ENCODE data around the gene RPL22. TPM values are rescaled to one million over a fixed set of nuclear protein-coding genes. Genes with fewer than 3 reads are reported as not detected.
A peak's percentile ranks its signal among the peaks of the same experiment; 100 is the strongest.

The RPL22 gene
- total RNA-seq, 5 donors from 2014 or later (not counting 1 experiment from before 2014, with no cell fraction given): 448 to 621 (median 462) TPM

GRCh38 chr1:6171548-6172124 is 27.8 kb downstream of the RPL22 start:
- DNase-seq: no peak
- no peak overlapping the region for H3K4me3 Mint-ChIP-seq
- H3K9me3 ChIP-seq: no peaks in the 10 kb centered on the region
- H3K4me1 Mint-ChIP-seq: no peaks in the 10 kb centered on the region
- no peaks in the 10 kb centered on the region for H3K4me1 ChIP-seq (ENCODE audit: control insufficient read depth in 1 of 2, extremely low read depth in 1 of 2, insufficient read depth in 2 of 2, low read length in 2 of 2)
- H3K36me3 ChIP-seq (ENCODE audit: control insufficient read depth in 2 of 2, extremely low read depth in 1 of 2, insufficient read depth in 1 of 2, low read length in 1 of 2): no peaks in the 10 kb centered on the region
- POLR2A ChIA-PET: no interaction called here
- WGBS (ENCODE audit: insufficient coverage): 37% methylated on average over 7 of the region's 10 CpGs
- no peaks in the 10 kb centered on the region for H3K9me3 Mint-ChIP-seq
- CTCF ChIA-PET: no interaction called here
- H3K36me3 Mint-ChIP-seq: no peaks in the 10 kb centered on the region
- H3K27me3 ChIP-seq (replicated peaks in 1 of 2; ENCODE audit: control insufficient read depth in 2 of 2, extremely low read depth in 1 of 2, insufficient read depth in 2 of 2, low read length in 1 of 2): peaks cover 0 to 71% of the 10 kb centered on the region in 2 experiments
- no peak overlapping the region for H3K4me3 ChIP-seq (ENCODE audit: control insufficient read depth in 1 of 2, extremely low read depth in 1 of 2, low read length in 1 of 2)
- no peak overlapping the region for H3K27ac Mint-ChIP-seq
- no peak for ATAC-seq (replicated peaks in 1 of 4)
- H3K27ac ChIP-seq (ENCODE audit: low read length): no peak overlapping the region
- H3K27me3 Mint-ChIP-seq: peaks cover 3 to 26% of the 10 kb centered on the region in 2 donors

GRCh38 chr1:6170742-6171201 is 28.6 kb downstream of the RPL22 start:
- DNase-seq (no peak), ATAC-seq (replicated peaks in 1 of 4) (peak in 1 of 4 experiments; percentile 13)
- no peak overlapping the region for H3K27ac Mint-ChIP-seq
- ChIA-PET POLR2A (no interaction called here), CTCF (no interaction called here)
- peaks cover 0 to 21% of the 10 kb centered on the region in 2 donors for H3K27me3 Mint-ChIP-seq
- no peaks in the 10 kb centered on the region for H3K36me3 Mint-ChIP-seq
- H3K9me3 ChIP-seq: no peaks in the 10 kb centered on the region
- H3K4me3 ChIP-seq (ENCODE audit: control insufficient read depth in 1 of 2, extremely low read depth in 1 of 2, low read length in 1 of 2): no peak overlapping the region
- WGBS (ENCODE audit: insufficient coverage): 44% methylated on average over 11 of the region's 19 CpGs
- H3K9me3 Mint-ChIP-seq: no peaks in the 10 kb centered on the region
- H3K36me3 ChIP-seq (ENCODE audit: control insufficient read depth in 2 of 2, extremely low read depth in 1 of 2, insufficient read depth in 1 of 2, low read length in 1 of 2): no peaks in the 10 kb centered on the region
- no peak overlapping the region for H3K4me3 Mint-ChIP-seq
- H3K4me1 ChIP-seq (ENCODE audit: control insufficient read depth in 1 of 2, extremely low read depth in 1 of 2, insufficient read depth in 2 of 2, low read length in 2 of 2): no peaks in the 10 kb centered on the region
- H3K4me1 Mint-ChIP-seq: no peaks in the 10 kb centered on the region
- H3K27ac ChIP-seq (ENCODE audit: low read length): no peak overlapping the region
- H3K27me3 ChIP-seq (replicated peaks in 1 of 2; ENCODE audit: control insufficient read depth in 2 of 2, extremely low read depth in 1 of 2, insufficient read depth in 2 of 2, low read length in 1 of 2): peaks cover 0 to 65% of the 10 kb centered on the region in 2 experiments

- CTCF ChIA-PET: no interaction called here
- Histone ChIP-seq H3K27me3 (replicated peaks in 1 of 2; ENCODE audit: control insufficient read depth in 2 of 2, extremely low read depth in 1 of 2, insufficient read depth in 2 of 2, low read length in 1 of 2) (peaks cover 0 to 63% of the 10 kb centered on the region in 2 experiments), H3K4me1 (ENCODE audit: control insufficient read depth in 1 of 2, extremely low read depth in 1 of 2, insufficient read depth in 2 of 2, low read length in 2 of 2) (no peaks in the 10 kb centered on the region), H3K9me3 (no peaks in the 10 kb centered on the region), H3K36me3 (ENCODE audit: control insufficient read depth in 2 of 2, extremely low read depth in 1 of 2, insufficient read depth in 1 of 2, low read length in 1 of 2) (no peaks in the 10 kb centered on the region), H3K4me3 (ENCODE audit: control insufficient read depth in 1 of 2, extremely low read depth in 1 of 2, low read length in 1 of 2) (no peak overlapping the region), H3K27ac (ENCODE audit: low read length) (no peak overlapping the region)
- Mint-ChIP-seq H3K27ac (no peak overlapping the region), H3K27me3 (peaks cover 0 to 24% of the 10 kb centered on the region in 2 donors), H3K4me1 (no peaks in the 10 kb centered on the region), H3K9me3 (no peaks in the 10 kb centered on the region), H3K4me3 (no peak overlapping the region), H3K36me3 (no peaks in the 10 kb centered on the region)
- POLR2A ChIA-PET: no interaction called here
- DNase-seq (no peak), ATAC-seq (replicated peaks in 1 of 4) (no peak)
- WGBS (ENCODE audit: insufficient coverage): 81% methylated on average over 8 of the region's 16 CpGs
Observed at GRCh38 chr1:6170116-6170741, 29.2 kb downstream of the RPL22 start.

- H3K27ac Mint-ChIP-seq: no peak overlapping the region
- no peaks in the 10 kb centered on the region for H3K9me3 Mint-ChIP-seq
- Histone ChIP-seq H3K27ac (ENCODE audit: low read length) (no peak overlapping the region), H3K27me3 (replicated peaks in 1 of 2; ENCODE audit: control insufficient read depth in 2 of 2, extremely low read depth in 1 of 2, insufficient read depth in 2 of 2, low read length in 1 of 2) (peaks cover 0 to 63% of the 10 kb centered on the region in 2 experiments), H3K9me3 (no peaks in the 10 kb centered on the region), H3K4me1 (ENCODE audit: control insufficient read depth in 1 of 2, extremely low read depth in 1 of 2, insufficient read depth in 2 of 2, low read length in 2 of 2) (no peaks in the 10 kb centered on the region), H3K36me3 (ENCODE audit: control insufficient read depth in 2 of 2, extremely low read depth in 1 of 2, insufficient read depth in 1 of 2, low read length in 1 of 2) (no peaks in the 10 kb centered on the region), H3K4me3 (ENCODE audit: control insufficient read depth in 1 of 2, extremely low read depth in 1 of 2, low read length in 1 of 2) (no peak overlapping the region)
- ChIA-PET POLR2A (no interaction called here), CTCF (no interaction called here)
- no peaks in the 10 kb centered on the region for H3K4me1 Mint-ChIP-seq
- H3K4me3 Mint-ChIP-seq: no peak overlapping the region
- peaks cover 3 to 28% of the 10 kb centered on the region in 2 donors for H3K27me3 Mint-ChIP-seq
- H3K36me3 Mint-ChIP-seq: no peaks in the 10 kb centered on the region
- 75% methylated on average over 7 of the region's 18 CpGs for WGBS (ENCODE audit: insufficient coverage)
- DNase-seq (no peak), ATAC-seq (replicated peaks in 1 of 4) (no peak)
Observed at GRCh38 chr1:6168947-6169586, 30.3 kb downstream of the RPL22 start.

GRCh38 chr1:6167391-6168303 is 31.7 kb downstream of the RPL22 start:
- POLR2A ChIA-PET: interaction anchor here in 1 of 2 donors (0.6 kb wide), 1 partner anchor 63 kb away, joined by 3 read pairs; no protein-coding TSS in a partner anchor
- H3K36me3 ChIP-seq (ENCODE audit: control insufficient read depth in 2 of 2, extremely low read depth in 1 of 2, insufficient read depth in 1 of 2, low read length in 1 of 2): no peaks in the 10 kb centered on the region
- H3K36me3 Mint-ChIP-seq: no peaks in the 10 kb centered on the region
- no peak overlapping the region for H3K27ac Mint-ChIP-seq
- peaks cover 0 to 58% of the 10 kb centered on the region in 2 experiments for H3K27me3 ChIP-seq (replicated peaks in 1 of 2; ENCODE audit: control insufficient read depth in 2 of 2, extremely low read depth in 1 of 2, insufficient read depth in 2 of 2, low read length in 1 of 2)
- no peak overlapping the region for H3K27ac ChIP-seq (ENCODE audit: low read length)
- no peak overlapping the region for H3K4me3 ChIP-seq (ENCODE audit: control insufficient read depth in 1 of 2, extremely low read depth in 1 of 2, low read length in 1 of 2)
- peaks cover 3 to 38% of the 10 kb centered on the region in 2 donors for H3K27me3 Mint-ChIP-seq
- H3K9me3 Mint-ChIP-seq: no peaks in the 10 kb centered on the region
- no peak for DNase-seq
- no peak for ATAC-seq (replicated peaks in 1 of 4)
- no peaks in the 10 kb centered on the region for H3K9me3 ChIP-seq
- CTCF ChIA-PET: interaction anchor here in 1 of 2 donors (0.6 kb wide), 1 partner anchor 555 kb away, joined by 10 read pairs; no protein-coding TSS in a partner anchor
- WGBS (ENCODE audit: insufficient coverage): 69% methylated on average over 22 of the region's 34 CpGs
- no peaks in the 10 kb centered on the region for H3K4me1 Mint-ChIP-seq
- H3K4me3 Mint-ChIP-seq: no peak overlapping the region
- H3K4me1 ChIP-seq (ENCODE audit: control insufficient read depth in 1 of 2, extremely low read depth in 1 of 2, insufficient read depth in 2 of 2, low read length in 2 of 2): no peaks in the 10 kb centered on the region

All from T-cell (primary cell).